ENCODE measurements around the gene ASB5.
A peak's percentile ranks its signal among the peaks of the same experiment; 100 is the strongest.

Gene ASB5

GRCh38 chr4:176186671-176187395, 82.2 kb downstream of the ASB5 start:
- ATAC-seq = no peak

GRCh38 chr4:176186067-176186466, 83.0 kb downstream of the ASB5 start:
- TF ChIP-seq CREB5 (CRISPR knock-in tag; IDR thresholded peaks at IDR 0.05; ENCODE audit: low read depth) = no peak
- TF ChIP-seq ZNF8 (CRISPR knock-in tag; IDR thresholded peaks at IDR 0.05) = no peak
- TF ChIP-seq ZNF565 (CRISPR knock-in tag; conservative IDR thresholded peaks at IDR 0.05; ENCODE audit: low read depth) = no peak
- no peak for TF ChIP-seq TOX (CRISPR knock-in tag; IDR thresholded peaks at IDR 0.05; ENCODE audit: borderline replicate concordance)
- TF ChIP-seq BACH2 (CRISPR knock-in tag; IDR thresholded peaks at IDR 0.05; ENCODE audit: borderline replicate concordance) = no peak
- TF ChIP-seq ZFP3 (CRISPR knock-in tag; IDR thresholded peaks at IDR 0.05) = no peak
- TF ChIP-seq ISL1 (CRISPR knock-in tag; IDR thresholded peaks at IDR 0.05) = no peak
- TF ChIP-seq ZFP30 (CRISPR knock-in tag; IDR thresholded peaks at IDR 0.05) = no peak
- TF ChIP-seq POU6F1 (CRISPR knock-in tag; IDR thresholded peaks at IDR 0.05; ENCODE audit: borderline replicate concordance, low read depth) = no peak
- TF ChIP-seq TSHZ2 (CRISPR knock-in tag; IDR thresholded peaks at IDR 0.05) = no peak
- TF ChIP-seq GLIS3 (CRISPR knock-in tag; IDR thresholded peaks at IDR 0.05) = no peak
- no peak for TF ChIP-seq TCF4 (CRISPR knock-in tag; IDR thresholded peaks at IDR 0.05; ENCODE audit: borderline replicate concordance)
- TF ChIP-seq CSDC2 (CRISPR knock-in tag; IDR thresholded peaks at IDR 0.05) = no peak
- no peak for ATAC-seq

More at GRCh38 chr4:176186671-176187395, 82.2 kb downstream of the ASB5 start:
- TF ChIP-seq ESRRG (CRISPR knock-in tag; IDR thresholded peaks at IDR 0.05) (no peak), PATZ1 (CRISPR knock-in tag; IDR thresholded peaks at IDR 0.05; ENCODE audit: borderline replicate concordance) (no peak), GLIS3 (CRISPR knock-in tag; IDR thresholded peaks at IDR 0.05) (no peak), ISL1 (CRISPR knock-in tag; IDR thresholded peaks at IDR 0.05) (no peak), ZFP30 (CRISPR knock-in tag; IDR thresholded peaks at IDR 0.05) (no peak), ZNF565 (CRISPR knock-in tag; conservative IDR thresholded peaks at IDR 0.05; ENCODE audit: low read depth) (no peak), SNAI2 (CRISPR knock-in tag; IDR thresholded peaks at IDR 0.05) (no peak), PPARA (CRISPR knock-in tag; IDR thresholded peaks at IDR 0.05; ENCODE audit: borderline replicate concordance) (no peak)

- peak; percentile 73 for ATAC-seq
- no peak for TF ChIP-seq ZNF565 (CRISPR knock-in tag; conservative IDR thresholded peaks at IDR 0.05; ENCODE audit: low read depth)
- no peak for TF ChIP-seq TOX (CRISPR knock-in tag; IDR thresholded peaks at IDR 0.05; ENCODE audit: borderline replicate concordance)
- no peak for TF ChIP-seq ZNF70 (CRISPR knock-in tag; IDR thresholded peaks at IDR 0.05)
- no peak for TF ChIP-seq CSDC2 (CRISPR knock-in tag; IDR thresholded peaks at IDR 0.05)
- TF ChIP-seq SNAI2 (CRISPR knock-in tag; IDR thresholded peaks at IDR 0.05) = no peak
- no peak for TF ChIP-seq POU6F1 (CRISPR knock-in tag; IDR thresholded peaks at IDR 0.05; ENCODE audit: borderline replicate concordance, low read depth)
- no peak for TF ChIP-seq BACH2 (CRISPR knock-in tag; IDR thresholded peaks at IDR 0.05; ENCODE audit: borderline replicate concordance)
- no peak for TF ChIP-seq ZFP30 (CRISPR knock-in tag; IDR thresholded peaks at IDR 0.05)
- TF ChIP-seq PATZ1 (CRISPR knock-in tag; IDR thresholded peaks at IDR 0.05; ENCODE audit: borderline replicate concordance) = no peak
- TF ChIP-seq ZNF8 (CRISPR knock-in tag; IDR thresholded peaks at IDR 0.05) = no peak
- TF ChIP-seq TSHZ2 (CRISPR knock-in tag; IDR thresholded peaks at IDR 0.05) = no peak
- no peak for TF ChIP-seq ZC3H10 (CRISPR knock-in tag; IDR thresholded peaks at IDR 0.05)
- TF ChIP-seq ISL1 (CRISPR knock-in tag; IDR thresholded peaks at IDR 0.05) = no peak
- no peak for TF ChIP-seq CREB5 (CRISPR knock-in tag; IDR thresholded peaks at IDR 0.05; ENCODE audit: low read depth)
These were observed 84.0 kb downstream of the ASB5 start for GRCh38 chr4:176185051-176185450.
